ENCODE measurements around the gene NODAL.

The NODAL gene

GRCh38 chr10:70476249-70477035 is 35.0 kb upstream of the NODAL start:
- Histone ChIP-seq H3K4me1 (ENCODE audit: control insufficient read depth, insufficient read depth, low read length) (peaks cover 6% of the 10 kb centered on the region), H3K9me3 (ENCODE audit: control insufficient read depth, insufficient read depth, low read depth, low read length) (no peaks in the 10 kb centered on the region), H3K36me3 (ENCODE audit: control insufficient read depth in 2 of 2, insufficient read depth in 1 of 2, low read length in 2 of 2) (peaks cover 0 to 8% of the 10 kb centered on the region in 2 experiments; a peak in 1 of 3 replicates), H3K27ac (ENCODE audit: extremely low read depth, low read depth, low read length) (no peak overlapping the region), H3K4me3 (ENCODE audit: low read depth, low read length) (no peak overlapping the region)
- ChIA-PET CTCF (interaction anchor here (0.5 to 4.8 kb wide), 3 partner anchors 15 to 174 kb away, joined by 3 to 20 read pairs (median 3); no protein-coding TSS in a partner anchor), POLR2A (interaction anchor here (1.6 kb wide), 1 partner anchor 17 kb away, joined by 5 read pairs; no protein-coding TSS in a partner anchor)
- TF ChIP-seq ZNF23 (tag by site-specific recombination; IDR thresholded peaks at IDR 0.05; ENCODE audit: borderline replicate concordance): no peak
- no peak for TF ChIP-seq KLF16 (tag by site-specific recombination; IDR thresholded peaks at IDR 0.05)
- TF ChIP-seq ZNF670 (tag by site-specific recombination; IDR thresholded peaks at IDR 0.05; ENCODE audit: low read depth): no peak
- no peak for TF ChIP-seq ZNF621 (tag by site-specific recombination; IDR thresholded peaks at IDR 0.05)
- TF ChIP-seq ZNF530 (tag by site-specific recombination; IDR thresholded peaks at IDR 0.05; ENCODE audit: low read depth): no peak
- no peak for TF ChIP-seq OSR2 (tag by site-specific recombination; IDR thresholded peaks at IDR 0.05)
- no peak for TF ChIP-seq ZNF354C (tag by site-specific recombination; IDR thresholded peaks at IDR 0.05; ENCODE audit: borderline replicate concordance, low read depth)
- no peak for TF ChIP-seq ZNF138 (tag by site-specific recombination; IDR thresholded peaks at IDR 0.05; ENCODE audit: borderline replicate concordance)
- TF ChIP-seq ZNF701 (tag by site-specific recombination; IDR thresholded peaks at IDR 0.05): no peak
- no peak for TF ChIP-seq ZNF660 (tag by site-specific recombination; IDR thresholded peaks at IDR 0.05)
- TF ChIP-seq, protein P1, sequence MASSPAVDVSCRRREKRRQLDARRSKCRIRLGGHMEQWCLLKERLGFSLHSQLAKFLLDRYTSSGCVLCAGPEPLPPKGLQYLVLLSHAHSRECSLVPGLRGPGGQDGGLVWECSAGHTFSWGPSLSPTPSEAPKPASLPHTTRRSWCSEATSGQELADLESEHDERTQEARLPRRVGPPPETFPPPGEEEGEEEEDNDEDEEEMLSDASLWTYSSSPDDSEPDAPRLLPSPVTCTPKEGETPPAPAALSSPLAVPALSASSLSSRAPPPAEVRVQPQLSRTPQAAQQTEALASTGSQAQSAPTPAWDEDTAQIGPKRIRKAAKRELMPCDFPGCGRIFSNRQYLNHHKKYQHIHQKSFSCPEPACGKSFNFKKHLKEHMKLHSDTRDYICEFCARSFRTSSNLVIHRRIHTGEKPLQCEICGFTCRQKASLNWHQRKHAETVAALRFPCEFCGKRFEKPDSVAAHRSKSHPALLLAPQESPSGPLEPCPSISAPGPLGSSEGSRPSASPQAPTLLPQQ (tag by site-specific recombination; IDR thresholded peaks at IDR 0.05): no peak
- no peak for TF ChIP-seq ZNF350 (tag by site-specific recombination; IDR thresholded peaks at IDR 0.05)
- TF ChIP-seq ZNF529 (tag by site-specific recombination; IDR thresholded peaks at IDR 0.05; ENCODE audit: insufficient replicate concordance): no peak
- no peak for TF ChIP-seq ZNF202 (tag by site-specific recombination; IDR thresholded peaks at IDR 0.05; ENCODE audit: borderline replicate concordance)

- CTCF ChIA-PET: interaction anchor here (0.6 to 4.8 kb wide), 2 partner anchors 14 to 63 kb away, joined by 3 to 20 read pairs; no protein-coding TSS in a partner anchor
- peak; percentile 55; the same call in 1 of the 2 replicates for TF ChIP-seq SCRT2 (tag by site-specific recombination; IDR thresholded peaks at IDR 0.05)
- no peak for TF ChIP-seq REST (tag by site-specific recombination; IDR thresholded peaks at IDR 0.05)
- H3K4me1 ChIP-seq (ENCODE audit: control insufficient read depth, insufficient read depth, low read length): peaks cover 6% of the 10 kb centered on the region
- no peak overlapping the region for H3K4me3 ChIP-seq (ENCODE audit: low read depth, low read length)
- POLR2A ChIA-PET: no interaction called here
- no peaks in the 10 kb centered on the region for H3K9me3 ChIP-seq (ENCODE audit: control insufficient read depth, insufficient read depth, low read depth, low read length)
- H3K27ac ChIP-seq (ENCODE audit: extremely low read depth, low read depth, low read length): no peak overlapping the region
- peaks cover 0 to 1% of the 10 kb centered on the region in 2 experiments; a peak in 1 of 3 replicates for H3K36me3 ChIP-seq (ENCODE audit: control insufficient read depth in 2 of 2, insufficient read depth in 1 of 2, low read length in 2 of 2)
Measured at GRCh38 chr10:70475661-70476060, 34.2 kb upstream of the NODAL start.

Data from HEK293 (cell line).